HepG2 (cell line): ENCODE results near the gene ASL. TPM values are rescaled to one million over a fixed set of nuclear protein-coding genes. Genes with fewer than 3 reads are reported as not detected.

Experiments
- CEBPG ChIP-seq: IDR thresholded peaks from 2 replicates; pipeline ENCODE4 v1.6.1; 2016
- ELF3 ChIP-seq: IDR thresholded peaks from 2 replicates; pipeline ENCODE4 v1.6.1; 2016; ENCODE audit warnings: missing genetic modification reagents, missing compliant biosample characterization
- FOXC1 ChIP-seq: sonication (generic); formaldehyde crosslinking; IDR thresholded peaks from 2 replicates; pipeline ENCODE4 v1.8.0; 2022; ENCODE audit warnings: mild to moderate bottlenecking, missing genetic modification reagents, borderline replicate concordance
- HIVEP1 ChIP-seq: sonication (generic); formaldehyde crosslinking; IDR thresholded peaks from 2 replicates; pipeline ENCODE4 v1.4.0; 2020; ENCODE audit warnings: mild to moderate bottlenecking, missing genetic modification reagents
- HMGA1 ChIP-seq: sonication (generic); formaldehyde crosslinking; conservative IDR thresholded peaks from 2 replicates; pipeline ENCODE4 v1.4.0; 2020; ENCODE audit warnings: missing genetic modification reagents
- HNRNPH1 ChIP-seq: fragments of 200-400 bp; formaldehyde crosslinking; optimal IDR thresholded peaks from 2 replicates; pipeline ENCODE3; 2017; ENCODE audit warnings: mild to moderate bottlenecking, low read depth, low read length
- JARID2 ChIP-seq: sonication (generic); formaldehyde crosslinking; IDR thresholded peaks from 2 replicates; pipeline ENCODE4 v1.8.1; 2023; ENCODE audit warnings: missing genetic modification reagents, inconsistent platforms; ENCODE audit not compliant: insufficient replicate concordance
- KDM5A ChIP-seq: fragments of 200-600 bp; sonication (generic); IDR thresholded peaks from 2 replicates; pipeline ENCODE4 v1.7.0; 2018; ENCODE audit warnings: antibody characterized with exemption, mild to moderate bottlenecking, low read length, borderline replicate concordance
- MZF1 ChIP-seq: sonication (generic); formaldehyde crosslinking; IDR thresholded peaks from 2 replicates; pipeline ENCODE4 v1.8.1; 2023; ENCODE audit warnings: mild to moderate bottlenecking, missing genetic modification reagents, borderline replicate concordance
- NCOA5 ChIP-seq: sonication (generic); formaldehyde crosslinking; IDR thresholded peaks from 2 replicates; pipeline ENCODE4 v1.4.0; 2020; ENCODE audit warnings: missing genetic modification reagents
- PRPF4 ChIP-seq: fragments of 200-400 bp; formaldehyde crosslinking; IDR thresholded peaks from 2 replicates; pipeline ENCODE4 v1.6.1; 2016; ENCODE audit warnings: low read length, low read depth; ENCODE audit not compliant: poor library complexity, severe bottlenecking
- RCOR2 ChIP-seq: IDR thresholded peaks from 2 replicates; pipeline ENCODE4 v1.6.1; 2016; ENCODE audit warnings: missing biosample characterization, missing genetic modification reagents
- SKI ChIP-seq: fragments of 450-650 bp; IDR thresholded peaks from one replicate; pipeline ENCODE4 v1.6.1; 2018; ENCODE audit warnings: mild to moderate bottlenecking; ENCODE audit not compliant: partially characterized antibody
- SP1 ChIP-seq, 2 experiments: fragments of 450-650 bp in 1 of 2; sonication (generic) in 1 of 2; formaldehyde crosslinking in 1 of 2; IDR thresholded peaks; 2 replicates each; pipeline versions ENCODE4 v1.4.0 to v1.6.1; 2016 to 2020; ENCODE audit warnings: missing genetic modification reagents in 1 of 2
- SP5 ChIP-seq: IDR thresholded peaks from 2 replicates; pipeline ENCODE4 v1.6.1; 2016; ENCODE audit warnings: low read depth, borderline replicate concordance
- TP53 ChIP-seq: sonication (generic); formaldehyde crosslinking; conservative IDR thresholded peaks from 2 replicates; pipeline ENCODE4 v1.4.0; 2020; ENCODE audit warnings: missing genetic modification reagents
- TRIM24 ChIP-seq: sonication (generic); formaldehyde crosslinking; IDR thresholded peaks from 2 replicates; pipeline ENCODE4 v1.8.0; 2022; ENCODE audit warnings: mild to moderate bottlenecking, missing genetic modification reagents
- ZBTB20 ChIP-seq: sonication (generic); formaldehyde crosslinking; IDR thresholded peaks from 2 replicates; pipeline ENCODE4 v1.8.1; 2023; ENCODE audit warnings: missing genetic modification reagents, low read depth, mild to moderate bottlenecking, borderline replicate concordance
- ZFP62 ChIP-seq: sonication (generic); formaldehyde crosslinking; IDR thresholded peaks from 2 replicates; pipeline ENCODE4 v1.4.0; 2020; ENCODE audit warnings: missing genetic modification reagents
- ZNF550 ChIP-seq: sonication (generic); formaldehyde crosslinking; IDR thresholded peaks from 2 replicates; pipeline ENCODE4 v1.4.0; 2020; ENCODE audit warnings: mild to moderate bottlenecking, missing genetic modification reagents, borderline replicate concordance
- ZZZ3 ChIP-seq: sonication (generic); formaldehyde crosslinking; IDR thresholded peaks from 2 replicates; pipeline ENCODE4 v1.4.0; 2020; ENCODE audit warnings: missing genetic modification reagents, mild to moderate bottlenecking, borderline replicate concordance
- polyA plus RNA-seq, 8 experiments: library from polyadenylated mRNA; depleted of rRNA in 3 of 8; stranded (reverse) in 7 of 8; unstranded in 1 of 8; fragments of >200 nt; fragmentation: Illumina TruSeq in 4 of 8; extraction: Trizol in 4 of 8; gene quantifications; 2 replicates each; pipeline versions ENCODE4 v1.2.1 to v1.2.3, GENCODE V29; 2011 to 2016; ENCODE audit warnings: low read depth in 4 of 8, missing spikeins in 1 of 8, mixed read lengths in 1 of 8; ENCODE audit not compliant: insufficient read depth in 1 of 8
- total RNA-seq, 5 experiments: library from RNA; depleted of rRNA; stranded (reverse); fragments of >200 nt; fragmentation: Illumina TruSeq; extraction: Trizol; gene quantifications; 2 replicates each; pipeline ENCODE4 v1.2.3, GENCODE V29; 2016; ENCODE audit warnings: low read depth in 1 of 5
- TF ChIP-seq, protein P1 (sequence below): sonication (generic); formaldehyde crosslinking; IDR thresholded peaks from 2 replicates; pipeline ENCODE4 v1.4.0; 2020; ENCODE audit warnings: missing genetic modification reagents
- TF ChIP-seq, protein P2 (sequence below): IDR thresholded peaks from 2 replicates; pipeline ENCODE4 v1.6.1; 2016

Gene ASL
- total and polyA plus RNA-seq, 2 of the 13 experiments (the other 11 are each of a cell fraction or from before 2014, with no cell fraction given), result 71.4 to 96.5 TPM

DNA sequence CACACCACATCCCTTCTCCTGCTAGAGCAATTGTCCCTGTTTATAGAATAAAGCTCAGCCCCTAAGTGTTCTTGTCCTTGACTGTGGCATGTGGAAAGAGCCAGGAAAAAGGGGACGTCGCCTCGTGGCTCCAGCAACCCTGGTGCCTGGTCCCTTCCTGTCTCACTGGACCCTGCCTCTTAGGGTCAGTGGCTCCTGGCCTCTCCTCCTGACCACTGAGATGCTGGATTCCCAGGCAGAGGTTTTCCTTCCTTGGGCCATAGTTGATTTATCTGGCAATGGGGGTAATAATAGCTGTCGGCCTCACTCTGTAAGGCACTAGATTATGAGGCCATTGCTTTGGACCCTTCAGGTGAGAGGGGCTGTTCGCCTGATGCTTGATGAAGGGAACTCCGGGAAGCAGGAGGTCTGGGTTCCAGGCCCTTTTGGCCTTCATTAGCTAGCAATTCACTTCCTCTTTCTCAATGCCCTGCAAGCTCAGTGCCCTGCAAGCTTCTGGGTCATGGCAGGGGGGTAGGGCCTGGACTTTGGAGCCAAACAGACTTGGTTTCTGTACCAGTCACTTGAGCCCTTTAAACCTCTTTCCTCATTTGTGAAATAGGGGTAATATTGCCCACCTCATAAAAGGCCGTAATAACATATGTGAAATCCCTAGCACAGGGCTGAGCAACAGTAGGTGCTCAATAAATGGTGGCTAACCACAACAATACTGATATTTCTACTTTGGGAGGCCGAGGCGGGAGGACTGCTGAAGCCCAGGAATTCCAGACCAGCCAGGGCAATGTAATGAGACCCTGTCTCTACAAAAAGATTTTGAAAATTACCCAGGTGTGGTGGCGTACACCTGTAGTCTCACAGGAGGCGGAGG lies 1.1 kb downstream of the ASL start (continued):
- TF ChIP-seq ELF3 (peak; percentile 90), CEBPG (CRISPR knock-in tag) (peak; percentile 55; the same call in 1 of the 2 replicates), ZFP62 (CRISPR knock-in tag) (no peak), SKI (no peak), HMGA1 (no peak), NCOA5 (CRISPR knock-in tag) (no peak), HIVEP1 (0 out of 2 replicates have a peak, but pooled peaks have one; percentile 25), FOXC1 (CRISPR knock-in tag) (no peak), TP53 (CRISPR knock-in tag) (no peak), JARID2 (CRISPR knock-in tag) (no peak), ZNF550 (CRISPR knock-in tag) (no peak), MZF1 (no peak), PRPF4 (no peak), HNRNPH1 (no peak), TRIM24 (no peak), ZBTB20 (CRISPR knock-in tag) (no peak), KDM5A (no peak), SP5 (no peak), SP1 (IDR thresholded peaks at IDR 0.05) (no peak), SP1 (CRISPR knock-in tag; IDR thresholded peaks at IDR 0.05) (no peak), RCOR2 (CRISPR knock-in tag) (no peak), ZZZ3 (CRISPR knock-in tag) (no peak)
- TF ChIP-seq, protein P1, sequence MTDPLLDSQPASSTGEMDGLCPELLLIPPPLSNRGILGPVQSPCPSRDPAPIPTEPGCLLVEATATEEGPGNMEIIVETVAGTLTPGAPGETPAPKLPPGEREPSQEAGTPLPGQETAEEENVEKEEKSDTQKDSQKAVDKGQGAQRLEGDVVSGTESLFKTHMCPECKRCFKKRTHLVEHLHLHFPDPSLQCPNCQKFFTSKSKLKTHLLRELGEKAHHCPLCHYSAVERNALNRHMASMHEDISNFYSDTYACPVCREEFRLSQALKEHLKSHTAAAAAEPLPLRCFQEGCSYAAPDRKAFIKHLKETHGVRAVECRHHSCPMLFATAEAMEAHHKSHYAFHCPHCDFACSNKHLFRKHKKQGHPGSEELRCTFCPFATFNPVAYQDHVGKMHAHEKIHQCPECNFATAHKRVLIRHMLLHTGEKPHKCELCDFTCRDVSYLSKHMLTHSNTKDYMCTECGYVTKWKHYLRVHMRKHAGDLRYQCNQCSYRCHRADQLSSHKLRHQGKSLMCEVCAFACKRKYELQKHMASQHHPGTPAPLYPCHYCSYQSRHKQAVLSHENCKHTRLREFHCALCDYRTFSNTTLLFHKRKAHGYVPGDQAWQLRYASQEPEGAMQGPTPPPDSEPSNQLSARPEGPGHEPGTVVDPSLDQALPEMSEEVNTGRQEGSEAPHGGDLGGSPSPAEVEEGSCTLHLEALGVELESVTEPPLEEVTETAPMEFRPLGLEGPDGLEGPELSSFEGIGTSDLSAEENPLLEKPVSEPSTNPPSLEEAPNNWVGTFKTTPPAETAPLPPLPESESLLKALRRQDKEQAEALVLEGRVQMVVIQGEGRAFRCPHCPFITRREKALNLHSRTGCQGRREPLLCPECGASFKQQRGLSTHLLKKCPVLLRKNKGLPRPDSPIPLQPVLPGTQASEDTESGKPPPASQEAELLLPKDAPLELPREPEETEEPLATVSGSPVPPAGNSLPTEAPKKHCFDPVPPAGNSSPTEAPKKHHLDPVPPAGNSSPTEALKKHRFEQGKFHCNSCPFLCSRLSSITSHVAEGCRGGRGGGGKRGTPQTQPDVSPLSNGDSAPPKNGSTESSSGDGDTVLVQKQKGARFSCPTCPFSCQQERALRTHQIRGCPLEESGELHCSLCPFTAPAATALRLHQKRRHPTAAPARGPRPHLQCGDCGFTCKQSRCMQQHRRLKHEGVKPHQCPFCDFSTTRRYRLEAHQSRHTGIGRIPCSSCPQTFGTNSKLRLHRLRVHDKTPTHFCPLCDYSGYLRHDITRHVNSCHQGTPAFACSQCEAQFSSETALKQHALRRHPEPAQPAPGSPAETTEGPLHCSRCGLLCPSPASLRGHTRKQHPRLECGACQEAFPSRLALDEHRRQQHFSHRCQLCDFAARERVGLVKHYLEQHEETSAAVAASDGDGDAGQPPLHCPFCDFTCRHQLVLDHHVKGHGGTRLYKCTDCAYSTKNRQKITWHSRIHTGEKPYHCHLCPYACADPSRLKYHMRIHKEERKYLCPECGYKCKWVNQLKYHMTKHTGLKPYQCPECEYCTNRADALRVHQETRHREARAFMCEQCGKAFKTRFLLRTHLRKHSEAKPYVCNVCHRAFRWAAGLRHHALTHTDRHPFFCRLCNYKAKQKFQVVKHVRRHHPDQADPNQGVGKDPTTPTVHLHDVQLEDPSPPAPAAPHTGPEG, result no peak
- TF ChIP-seq, protein P2, sequence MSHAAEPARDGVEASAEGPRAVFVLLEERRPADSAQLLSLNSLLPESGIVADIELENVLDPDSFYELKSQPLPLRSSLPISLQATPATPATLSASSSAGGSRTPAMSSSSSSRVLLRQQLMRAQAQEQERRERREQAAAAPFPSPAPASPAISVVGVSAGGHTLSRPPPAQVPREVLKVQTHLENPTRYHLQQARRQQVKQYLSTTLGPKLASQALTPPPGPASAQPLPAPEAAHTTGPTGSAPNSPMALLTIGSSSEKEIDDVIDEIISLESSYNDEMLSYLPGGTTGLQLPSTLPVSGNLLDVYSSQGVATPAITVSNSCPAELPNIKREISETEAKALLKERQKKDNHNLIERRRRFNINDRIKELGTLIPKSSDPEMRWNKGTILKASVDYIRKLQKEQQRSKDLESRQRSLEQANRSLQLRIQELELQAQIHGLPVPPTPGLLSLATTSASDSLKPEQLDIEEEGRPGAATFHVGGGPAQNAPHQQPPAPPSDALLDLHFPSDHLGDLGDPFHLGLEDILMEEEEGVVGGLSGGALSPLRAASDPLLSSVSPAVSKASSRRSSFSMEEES (CRISPR knock-in tag), result no peak
